HPDE6-E6E7 (cell line): Measurements from ENCODE around the gene NELFA.

Experiments
- DNase-seq: peaks from one replicate; pipeline ENCODE4 v3.0.0; 2011; ENCODE audit warnings: missing footprints; ENCODE audit errors: extremely low spot score

NELFA gene

GRCh38 chr4:1937550-1937949 lies 71.2 kb downstream of the NELFA start:
- no peak for DNase-seq

DNA sequence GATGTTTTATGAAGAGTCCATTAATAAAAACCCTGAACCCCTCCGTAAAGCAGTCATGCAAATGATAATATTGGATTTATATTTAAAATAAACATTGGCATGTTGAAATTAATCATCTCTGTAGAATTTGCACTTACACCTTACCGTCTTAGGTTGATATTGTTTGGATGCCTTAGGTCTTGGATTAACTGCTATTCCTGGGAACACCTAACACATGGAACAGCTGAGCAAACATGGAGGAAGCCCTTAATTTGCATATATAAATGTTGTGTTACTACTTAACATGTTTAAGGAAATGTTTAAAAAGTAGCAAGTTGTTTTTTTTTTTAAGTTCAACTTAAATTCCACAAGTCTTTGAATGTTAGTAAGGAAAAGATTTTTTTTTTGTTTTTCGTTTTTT lies 75.1 kb downstream of the NELFA start:
- DNase-seq = no peak

DNA sequence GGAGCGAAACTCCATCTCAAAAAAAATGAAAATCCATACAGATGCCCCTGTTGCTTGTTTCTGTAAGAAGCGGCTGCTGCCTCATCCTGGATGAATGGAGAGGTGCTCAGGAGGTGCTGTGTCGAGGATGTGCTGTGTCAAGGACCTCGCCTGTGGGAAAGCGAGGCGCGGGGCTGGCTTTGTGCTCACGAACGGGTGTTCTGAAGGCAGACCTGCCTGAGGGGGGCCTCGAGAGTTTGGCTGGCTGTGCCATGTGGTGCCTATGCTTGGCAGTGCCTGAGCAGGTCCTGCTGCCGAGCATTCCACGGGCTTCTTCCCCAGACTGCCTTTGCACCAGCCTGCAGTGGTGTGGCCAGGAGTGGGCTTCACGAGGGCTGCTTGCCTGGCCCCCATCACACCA lies 76.0 kb downstream of the NELFA start:
- no peak for DNase-seq
